Astrocyte of the cerebellum (primary cell): ENCODE data around the gene ELOVL6.

ENCODE experiments used
- DNase-seq: peaks from one replicate; pipeline ENCODE4 v3.0.0-alpha.2; 2011; ENCODE audit warnings: low read depth
- H3K4me3 ChIP-seq: 2 replicates; pipeline ENCODE4 v1.5.1; 2011; ENCODE audit warnings: mild to moderate bottlenecking, low read depth, low read length, moderate library complexity
- CTCF ChIP-seq: IDR thresholded peaks from 2 replicates; pipeline ENCODE4 v1.5.1; 2012; ENCODE audit warnings: low read length, low read depth, moderate library complexity, mild to moderate bottlenecking; ENCODE audit errors: missing control alignments
- in situ Hi-C: cut with HindIII; loops from 2 replicates; pipeline ENCODE4 v1.10.0; 2017; ENCODE audit warnings: low sequenced_read_pairs

Gene ELOVL6

GRCh38 chr4:110188113-110188512 is 10.3 kb downstream of the ELOVL6 start:
- H3K4me3 ChIP-seq, result no peak overlapping the region
- DNase-seq, result no peak
- in situ Hi-C loops, result loop anchor here (10.0 kb wide), 1 partner anchor 57 kb away; no protein-coding TSS in a partner anchor
- no peak for TF ChIP-seq CTCF

GRCh38 chr4:110184791-110185155 is 13.6 kb downstream of the ELOVL6 start:
- no peak for DNase-seq
- no peak for TF ChIP-seq CTCF
- no peak overlapping the region for H3K4me3 ChIP-seq
- in situ Hi-C loops, result loop anchor here (10.0 kb wide), 1 partner anchor 60 kb away; no protein-coding TSS in a partner anchor

GRCh38 chr4:110184140-110184790 is 14.2 kb downstream of the ELOVL6 start:
- no peak for TF ChIP-seq CTCF
- H3K4me3 ChIP-seq, result no peak overlapping the region
- DNase-seq, result no peak
- in situ Hi-C loops, result loop anchor here (10.0 kb wide), 1 partner anchor 61 kb away; no protein-coding TSS in a partner anchor

GRCh38 chr4:110183643-110184042 is 14.8 kb downstream of the ELOVL6 start:
- no peak for TF ChIP-seq CTCF

GRCh38 chr4:110183058-110183457 is 15.4 kb downstream of the ELOVL6 start:
- in situ Hi-C loops, result loop anchor here (10.0 kb wide), 1 partner anchor 62 kb away; no protein-coding TSS in a partner anchor
- H3K4me3 ChIP-seq, result no peak overlapping the region
- DNase-seq, result no peak
- TF ChIP-seq CTCF, result no peak

More at GRCh38 chr4:110183643-110184042, 14.8 kb downstream of the ELOVL6 start:
- H3K4me3 ChIP-seq, result no peak overlapping the region
- DNase-seq, result no peak
- in situ Hi-C loops, result loop anchor here (10.0 kb wide), 1 partner anchor 61 kb away; no protein-coding TSS in a partner anchor

GRCh38 chr4:110181890-110182289 is 16.5 kb downstream of the ELOVL6 start:
- no peak for TF ChIP-seq CTCF
- in situ Hi-C loops, result loop anchor here (10.0 kb wide), 1 partner anchor 63 kb away; no protein-coding TSS in a partner anchor
- no peak for DNase-seq
- no peak overlapping the region for H3K4me3 ChIP-seq
